GF-D8 (cell line): Measurements from ENCODE around the gene EDDM13.
A peak's percentile ranks its signal among the peaks of the same experiment; 100 is the strongest.
"Not testable (repeated sequence)": the region's sequence is repeated elsewhere in the genome, so short reads cannot be mapped to it uniquely, and the experiment has no call there.

ENCODE experiments used
- DNase-seq: peaks from one replicate; lab custom pipeline; 2025; lab: John Stamatoyannopoulos, UW

EDDM13 gene

GRCh38 chr19:56321254-56321988 is 48.9 kb downstream of the EDDM13 start:
- no peak for DNase-seq

GRCh38 chr19:56321989-56322440 is 49.5 kb downstream of the EDDM13 start:
- DNase-seq = peak; percentile 73

GRCh38 chr19:56324436-56324835 is 51.9 kb downstream of the EDDM13 start:
- peak; percentile 27 for DNase-seq

- DNase-seq = no peak
Measured at GRCh38 chr19:56332695-56333094, 60.1 kb downstream of the EDDM13 start.

- peak; percentile 5 for DNase-seq
Measured at GRCh38 chr19:56333506-56333905, 61.0 kb downstream of the EDDM13 start.

- not testable (repeated sequence) for DNase-seq
Measured at GRCh38 chr19:56335371-56335770, 62.8 kb downstream of the EDDM13 start.

- not testable (repeated sequence) for DNase-seq
Measured at GRCh38 chr19:56337077-56337476, 64.5 kb downstream of the EDDM13 start.

GRCh38 chr19:56339031-56339430 is 66.5 kb downstream of the EDDM13 start:
- DNase-seq = not testable (repeated sequence)

GRCh38 chr19:56341948-56342347 is 69.4 kb downstream of the EDDM13 start:
- no peak for DNase-seq

- DNase-seq = no peak
Measured at GRCh38 chr19:56347163-56347778, 74.7 kb downstream of the EDDM13 start.

- DNase-seq = no peak
Measured at GRCh38 chr19:56348289-56348877, 75.8 kb downstream of the EDDM13 start.

GRCh38 chr19:56350416-56351045 is 78.0 kb downstream of the EDDM13 start:
- peak; percentile 11 for DNase-seq

GRCh38 chr19:56351208-56351607 is 78.7 kb downstream of the EDDM13 start:
- DNase-seq = no peak

GRCh38 chr19:56355517-56355916 is 83.0 kb downstream of the EDDM13 start:
- no peak for DNase-seq

- DNase-seq = no peak
Measured at GRCh38 chr19:56356944-56357343, 84.4 kb downstream of the EDDM13 start.
